DLD1 (cell line): ENCODE results near the gene CLDN11.

Experiments used
- in situ Hi-C: cut with HindIII; loops from 2 replicates; pipeline ENCODE4 v1.10.0; 2017; ENCODE audit warnings: low sequenced_read_pairs

Gene CLDN11

DNA sequence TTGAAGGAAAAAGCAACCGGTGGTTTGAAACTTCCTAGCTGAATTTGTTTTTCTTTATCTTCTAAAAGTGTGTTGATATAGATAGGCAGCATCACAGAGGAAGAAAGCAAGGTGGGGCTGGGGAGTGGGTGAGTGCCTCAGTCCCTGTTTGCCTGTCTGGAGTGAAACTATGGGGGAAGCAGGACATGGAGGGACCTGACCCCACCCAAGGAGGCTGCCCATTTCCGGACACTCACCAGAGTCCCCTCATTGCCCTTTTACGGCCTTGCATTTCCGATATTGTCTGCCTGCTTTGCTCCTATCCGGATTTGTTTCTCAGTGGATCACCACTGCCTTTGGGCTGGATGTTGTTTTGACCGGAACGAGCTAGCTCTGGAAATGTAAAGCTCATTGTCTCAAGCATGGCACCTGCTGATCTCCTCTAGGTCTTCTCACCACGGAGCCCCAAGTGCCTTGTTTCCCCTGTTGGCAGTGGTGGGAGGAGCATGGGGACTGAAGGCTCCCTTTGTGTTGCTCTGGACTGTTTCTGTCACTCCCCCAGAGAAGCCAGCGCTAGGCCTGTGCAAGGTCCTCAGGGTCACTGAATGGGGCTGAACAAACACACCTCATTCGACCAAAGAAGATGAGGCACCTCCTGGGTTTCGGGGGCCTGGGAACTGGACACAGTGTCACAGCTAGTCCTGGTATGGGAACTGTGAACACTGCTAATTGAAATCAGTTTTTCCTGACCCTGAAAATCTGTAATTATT, 7.0 kb downstream of the CLDN11 start:
- in situ Hi-C loops, result loop anchor here (10.0 kb wide), 1 partner anchor 389 kb away; no protein-coding TSS in a partner anchor

DNA sequence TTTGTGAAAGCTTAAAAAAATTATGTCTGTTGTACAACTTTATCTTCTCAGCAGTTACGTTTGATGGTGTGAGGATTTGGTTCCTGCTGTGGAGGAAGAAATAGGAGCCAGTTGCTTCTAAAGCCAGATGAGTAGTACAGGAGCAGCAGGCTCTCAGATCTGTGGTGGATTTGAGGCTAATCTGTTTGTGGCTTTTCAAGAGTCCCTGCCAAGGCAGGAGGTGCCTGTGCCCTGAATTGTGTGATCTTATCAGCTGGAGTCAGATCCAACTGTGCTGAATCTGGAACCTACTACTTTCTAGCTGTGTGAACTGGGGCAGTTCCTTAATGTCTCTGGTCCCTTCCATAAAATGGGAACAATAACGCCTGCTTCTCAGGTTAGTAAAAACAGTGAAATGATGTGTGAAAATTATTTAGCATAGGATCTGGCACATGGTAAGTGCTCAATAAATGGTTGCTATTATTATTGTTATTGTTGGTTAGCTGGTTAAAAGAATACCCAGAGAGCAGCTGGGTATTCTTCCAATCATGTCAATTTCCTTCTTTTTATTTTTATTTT, 7.7 kb downstream of the CLDN11 start:
- in situ Hi-C loops, result loop anchor here (10.0 kb wide), 1 partner anchor 388 kb away; no protein-coding TSS in a partner anchor

GRCh38 chr3:170428095-170428494, 9.4 kb downstream of the CLDN11 start:
- in situ Hi-C loops, result loop anchor here (10.0 kb wide), 1 partner anchor 387 kb away; no protein-coding TSS in a partner anchor

- in situ Hi-C loops, result loop anchor here (10.0 kb wide), 1 partner anchor 386 kb away; no protein-coding TSS in a partner anchor
Measured at GRCh38 chr3:170429050-170429449, 10.4 kb downstream of the CLDN11 start.

- in situ Hi-C loops, result no loop called here
Measured at GRCh38 chr3:170431054-170431453, 12.4 kb downstream of the CLDN11 start.

GRCh38 chr3:170432416-170432815, 13.7 kb downstream of the CLDN11 start:
- in situ Hi-C loops, result no loop called here

- in situ Hi-C loops, result no loop called here
Measured at GRCh38 chr3:170436697-170437096, 18.0 kb downstream of the CLDN11 start.

GRCh38 chr3:170437176-170437575, 18.5 kb downstream of the CLDN11 start:
- in situ Hi-C loops, result no loop called here

DNA sequence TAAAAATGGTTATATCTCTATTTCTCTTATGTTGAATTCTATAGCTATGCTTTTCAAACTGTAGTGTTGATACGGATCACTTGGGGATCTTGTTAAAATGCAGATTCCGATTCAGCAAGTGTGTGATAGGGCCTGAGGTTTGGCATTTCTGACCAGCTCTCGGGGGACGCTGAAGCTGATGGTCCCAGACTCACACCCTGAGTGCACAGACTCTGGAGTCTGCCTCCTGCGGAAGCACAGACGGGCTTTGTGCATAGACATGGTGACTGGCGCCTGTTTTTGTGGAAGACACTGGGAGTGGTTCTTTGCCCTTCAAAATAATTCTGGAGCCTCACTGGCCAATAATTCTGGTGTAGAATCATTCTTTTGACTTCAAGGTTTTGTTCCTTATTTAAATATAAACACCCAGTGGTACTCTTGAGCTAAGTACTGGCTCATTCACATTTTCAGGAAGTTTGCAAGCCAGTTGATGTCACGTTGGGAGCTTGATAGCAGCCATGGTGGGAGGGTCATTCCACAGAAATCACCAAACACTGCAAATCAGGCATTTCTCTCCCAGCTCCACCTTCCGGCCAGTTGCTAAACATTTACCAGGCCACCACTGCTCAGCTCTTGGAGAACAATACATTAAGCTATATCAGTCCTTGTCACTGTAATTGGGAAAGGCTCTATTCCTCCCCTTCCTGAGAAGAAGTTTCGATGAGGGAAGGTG, 19.2 kb downstream of the CLDN11 start:
- in situ Hi-C loops, result no loop called here

DNA sequence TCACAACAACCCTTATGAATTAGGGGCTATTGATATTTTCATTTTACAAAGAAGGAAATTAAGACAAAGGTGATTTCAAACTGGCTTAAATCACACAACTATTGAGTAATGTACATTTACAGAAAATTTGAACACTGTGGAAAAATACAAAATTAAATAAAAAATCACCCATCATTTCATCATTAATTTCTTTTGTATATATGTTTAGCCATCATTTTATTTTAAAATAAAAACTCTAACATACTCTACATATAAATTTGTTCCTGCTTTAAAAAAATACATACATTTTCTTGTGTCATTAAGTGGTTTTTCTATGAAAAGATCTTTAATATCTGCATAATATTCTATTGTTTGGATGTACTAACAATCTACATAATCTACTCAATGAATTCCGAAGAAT, 20.2 kb downstream of the CLDN11 start:
- in situ Hi-C loops, result no loop called here

GRCh38 chr3:170440344-170440743, 21.7 kb downstream of the CLDN11 start:
- in situ Hi-C loops, result loop anchor here (10.0 kb wide), 1 partner anchor 56 kb away; no protein-coding TSS in a partner anchor

DNA sequence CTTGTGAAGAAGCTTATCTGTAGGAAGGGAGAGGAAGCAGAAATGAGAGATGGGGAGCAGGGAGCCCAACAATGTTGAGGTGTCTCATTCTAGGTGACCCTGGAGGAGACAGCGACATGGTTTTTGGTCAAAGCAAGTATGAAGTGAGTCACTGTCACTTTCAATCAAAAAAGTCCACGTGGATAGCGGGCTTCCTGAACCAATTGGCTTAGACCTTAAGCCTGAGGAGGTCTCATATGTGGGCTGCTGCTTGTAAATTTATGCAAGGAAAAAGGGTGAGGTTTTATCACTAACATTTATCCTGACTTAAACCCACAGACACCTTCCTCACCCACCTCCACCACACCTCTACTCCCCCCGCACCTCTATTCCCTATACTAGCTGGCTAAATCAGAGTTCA, 22.7 kb downstream of the CLDN11 start:
- in situ Hi-C loops, result loop anchor here (10.0 kb wide), 1 partner anchor 57 kb away; no protein-coding TSS in a partner anchor

DNA sequence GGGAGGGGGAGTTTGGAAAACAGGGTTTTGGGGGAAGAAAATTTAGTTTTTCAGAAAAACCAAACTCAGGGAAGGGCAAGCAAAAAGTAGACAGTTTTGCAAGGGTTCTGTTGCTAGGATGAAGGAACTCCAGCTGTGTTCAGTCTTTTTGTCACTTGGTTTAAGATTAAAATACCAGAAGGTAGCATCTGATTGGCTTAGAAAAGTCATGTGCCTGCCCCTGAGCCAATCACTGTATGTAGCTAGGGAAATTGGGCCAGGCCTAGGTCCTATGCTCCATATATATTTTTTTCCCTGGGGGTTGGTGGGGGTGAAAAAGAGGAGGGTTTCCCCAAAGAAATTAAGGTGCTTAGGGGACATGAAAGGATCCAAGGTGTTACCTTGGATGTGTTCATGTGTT, 24.3 kb downstream of the CLDN11 start:
- in situ Hi-C loops, result loop anchor here (10.0 kb wide), 1 partner anchor 58 kb away; no protein-coding TSS in a partner anchor

DNA sequence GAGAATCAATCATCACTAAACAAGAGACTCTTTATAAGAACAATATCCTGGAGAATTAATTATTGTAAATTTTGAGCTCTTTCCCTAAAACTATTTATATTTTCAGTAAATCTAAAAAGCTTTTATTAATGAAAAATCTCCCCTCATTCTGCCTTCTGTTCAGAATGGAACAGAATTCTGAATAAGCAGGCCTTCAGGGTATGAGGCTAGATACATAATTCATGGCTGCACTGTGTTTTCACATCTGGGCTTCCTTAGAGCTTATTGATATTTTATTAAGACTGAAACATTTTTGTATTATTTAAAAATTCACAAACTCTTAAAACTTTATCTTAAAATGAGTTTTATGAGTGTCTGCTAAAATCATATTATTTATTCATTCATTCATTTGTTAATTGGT, 24.8 kb downstream of the CLDN11 start:
- in situ Hi-C loops, result loop anchor here (10.0 kb wide), 1 partner anchor 59 kb away; no protein-coding TSS in a partner anchor

DNA sequence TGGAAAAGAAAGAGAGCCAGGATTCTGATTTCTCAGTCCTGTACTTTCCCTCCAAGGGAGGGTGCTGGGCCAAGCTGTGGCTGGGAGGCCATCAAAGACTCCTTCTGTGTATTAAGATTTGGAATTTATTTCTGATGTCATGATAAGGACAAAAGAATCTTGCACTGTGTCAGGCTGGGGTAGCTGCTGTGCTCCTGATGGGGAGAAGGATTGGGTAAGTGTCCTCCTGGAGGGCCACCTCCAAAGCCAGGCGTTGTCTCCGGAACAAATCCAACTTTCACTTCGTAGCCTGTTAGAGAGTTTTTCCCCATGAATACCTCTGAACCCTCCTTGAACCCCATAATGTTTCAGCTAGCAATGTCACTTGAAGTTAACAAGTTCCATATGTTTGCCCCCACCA, 29.9 kb downstream of the CLDN11 start:
- in situ Hi-C loops, result loop anchor here (10.0 kb wide), 1 partner anchor 64 kb away; no protein-coding TSS in a partner anchor

- in situ Hi-C loops, result no loop called here
Measured at GRCh38 chr3:170450039-170450438, 31.4 kb downstream of the CLDN11 start.

- in situ Hi-C loops, result no loop called here
Measured at GRCh38 chr3:170454509-170454908, 35.8 kb downstream of the CLDN11 start.

GRCh38 chr3:170458285-170458684, 39.6 kb downstream of the CLDN11 start:
- in situ Hi-C loops, result no loop called here

DNA sequence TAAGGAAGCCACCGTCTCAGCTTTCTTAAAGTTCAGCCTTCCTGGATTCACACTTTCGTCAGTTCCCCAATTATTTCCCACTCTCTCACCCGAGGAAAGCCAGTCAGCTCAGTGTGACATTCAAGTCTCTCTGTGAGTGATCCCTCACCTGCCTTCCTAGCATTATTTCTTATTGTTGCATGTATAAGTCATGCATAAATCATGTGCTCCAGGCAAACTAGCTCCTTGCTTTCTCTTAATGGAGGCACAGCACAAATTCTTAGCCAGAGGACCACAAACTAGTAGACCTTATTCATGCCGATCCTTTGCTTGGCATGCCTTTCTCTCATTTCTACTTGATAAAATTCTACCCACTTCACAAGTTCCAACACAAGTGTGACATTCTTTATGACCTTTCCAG, 44.3 kb downstream of the CLDN11 start:
- in situ Hi-C loops, result no loop called here

GRCh38 chr3:170465955-170466354, 47.3 kb downstream of the CLDN11 start:
- in situ Hi-C loops, result no loop called here

- in situ Hi-C loops, result no loop called here
Measured at GRCh38 chr3:170467007-170467406, 48.3 kb downstream of the CLDN11 start.
